Measurements from ENCODE around the gene AVL9. TPM values are rescaled to one million over a fixed set of nuclear protein-coding genes. Genes with fewer than 3 reads are reported as not detected.

The AVL9 gene
- total and polyA plus RNA-seq, 2 donors (not counting 1 experiment from before 2014, with no cell fraction given), result 16.7 to 52.4 TPM

DNA sequence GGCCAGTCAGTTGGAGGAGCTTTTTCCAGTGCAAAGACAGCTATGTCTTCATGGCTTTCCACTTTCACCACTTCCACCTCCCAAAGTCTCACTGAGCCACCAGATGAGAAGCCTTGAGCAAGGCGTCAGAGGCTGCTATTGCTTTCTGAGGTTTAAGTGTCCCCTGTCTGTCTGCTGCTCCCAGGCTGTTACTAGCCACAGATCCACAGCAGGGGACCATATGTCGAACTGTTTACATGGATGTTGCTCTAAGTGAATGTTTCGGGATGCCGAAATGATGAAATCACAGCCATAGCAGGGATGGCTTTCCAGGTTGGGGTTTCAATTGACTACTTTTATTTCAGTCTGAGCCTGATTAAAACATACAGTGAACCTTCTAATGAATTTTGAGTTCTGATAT is 88.5 kb downstream of the AVL9 start:
- Histone ChIP-seq H3K4me2 (ENCODE audit: extremely low read depth, insufficient read depth, low read length) (no peak overlapping the region), H3K36me3 (ENCODE audit: control insufficient read depth, insufficient read depth, low read length) (peaks cover 2% of the 10 kb centered on the region), H2AFZ (ENCODE audit: low read length) (no peak overlapping the region), H3K4me3 (replicated peaks in 1 of 4; ENCODE audit: control extremely low read depth in 1 of 4, insufficient read depth in 1 of 4, low read depth in 3 of 4, low read length in 4 of 4) (no peak overlapping the region), H3K4me1 (ENCODE audit: control insufficient read depth, extremely low read depth, insufficient read depth, low read length) (peaks cover 19% of the 10 kb centered on the region), H3K9me3 (ENCODE audit: control insufficient read depth, insufficient read depth, low read depth, low read length) (no peaks in the 10 kb centered on the region), H3K27ac (ENCODE audit: insufficient read depth, low read length) (peak overlapping the region; percentile 33), H3K9ac (ENCODE audit: insufficient read depth, low read length) (no peak overlapping the region), H4K20me1 (ENCODE audit: control insufficient read depth, extremely low read depth, insufficient read depth, low read length) (no peaks in the 10 kb centered on the region), H3K27me3 (ENCODE audit: control insufficient read depth, insufficient read depth, low read length) (no peaks in the 10 kb centered on the region), H3K79me2 (ENCODE audit: control insufficient read depth, insufficient read depth, low read length) (no peaks in the 10 kb centered on the region)
- peak; percentile 75 to 80 for DNase-seq (ENCODE audit: low read depth in 2 of 2)
- no peak for TF ChIP-seq EZH2 (IDR thresholded peaks at IDR 0.05; ENCODE audit: low read length, missing control alignments)
- TF ChIP-seq, protein P1, sequence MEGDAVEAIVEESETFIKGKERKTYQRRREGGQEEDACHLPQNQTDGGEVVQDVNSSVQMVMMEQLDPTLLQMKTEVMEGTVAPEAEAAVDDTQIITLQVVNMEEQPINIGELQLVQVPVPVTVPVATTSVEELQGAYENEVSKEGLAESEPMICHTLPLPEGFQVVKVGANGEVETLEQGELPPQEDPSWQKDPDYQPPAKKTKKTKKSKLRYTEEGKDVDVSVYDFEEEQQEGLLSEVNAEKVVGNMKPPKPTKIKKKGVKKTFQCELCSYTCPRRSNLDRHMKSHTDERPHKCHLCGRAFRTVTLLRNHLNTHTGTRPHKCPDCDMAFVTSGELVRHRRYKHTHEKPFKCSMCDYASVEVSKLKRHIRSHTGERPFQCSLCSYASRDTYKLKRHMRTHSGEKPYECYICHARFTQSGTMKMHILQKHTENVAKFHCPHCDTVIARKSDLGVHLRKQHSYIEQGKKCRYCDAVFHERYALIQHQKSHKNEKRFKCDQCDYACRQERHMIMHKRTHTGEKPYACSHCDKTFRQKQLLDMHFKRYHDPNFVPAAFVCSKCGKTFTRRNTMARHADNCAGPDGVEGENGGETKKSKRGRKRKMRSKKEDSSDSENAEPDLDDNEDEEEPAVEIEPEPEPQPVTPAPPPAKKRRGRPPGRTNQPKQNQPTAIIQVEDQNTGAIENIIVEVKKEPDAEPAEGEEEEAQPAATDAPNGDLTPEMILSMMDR (conservative IDR thresholded peaks at IDR 0.05 in 1 of 2, IDR thresholded peaks at IDR 0.05 in 1 of 2; ENCODE audit: low read depth in 1 of 2, low read length in 2 of 2), result no peak

DNA sequence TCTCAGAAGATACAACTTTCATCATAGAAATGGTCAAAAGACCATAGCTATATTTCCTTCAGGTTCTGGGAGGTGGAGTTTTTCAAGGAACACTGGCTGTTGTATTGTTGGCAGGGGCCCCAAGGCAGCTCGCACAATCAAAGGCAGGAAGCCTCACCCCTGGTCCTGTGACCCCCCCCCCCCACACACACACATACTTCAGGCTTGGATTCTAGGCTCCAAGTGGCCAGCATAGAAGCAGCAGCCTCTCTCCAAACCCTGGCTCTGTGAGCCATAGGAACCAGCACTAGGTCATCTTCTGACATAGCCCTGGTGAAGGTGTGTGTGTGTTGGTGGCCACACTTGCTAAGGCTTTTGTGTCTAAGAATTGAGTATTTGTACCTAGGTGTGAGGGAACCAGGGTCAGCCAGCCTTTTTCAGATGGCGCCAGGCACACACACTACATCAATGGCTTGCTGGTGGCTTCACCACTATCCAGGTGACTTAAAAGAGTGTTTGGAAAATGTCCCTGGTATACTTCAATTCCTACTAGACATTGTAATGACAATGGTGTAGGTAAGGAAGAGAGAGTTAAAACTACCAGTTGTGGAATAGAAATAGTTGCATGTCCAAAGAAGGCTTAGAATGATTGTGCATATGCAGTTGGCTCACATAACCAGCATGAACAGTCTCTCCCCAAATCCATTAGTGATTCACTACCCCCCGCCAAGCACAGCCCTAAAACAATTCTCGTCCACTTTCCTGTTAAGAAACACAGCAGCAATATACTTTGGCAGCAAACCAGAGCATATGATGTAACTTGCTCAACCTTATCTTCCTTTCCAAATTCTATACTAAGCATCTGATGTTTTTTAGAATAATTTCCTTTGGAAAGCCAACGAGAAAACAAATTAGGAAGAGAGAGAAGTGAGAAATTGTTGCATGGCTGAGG is 91.3 kb downstream of the AVL9 start:
- H3K4me3 ChIP-seq (replicated peaks in 1 of 4; ENCODE audit: control extremely low read depth in 1 of 4, insufficient read depth in 1 of 4, low read depth in 3 of 4, low read length in 4 of 4), result peak overlapping the region in 1 of 4 experiments; percentile 21
- H3K9me3 ChIP-seq (ENCODE audit: control insufficient read depth, insufficient read depth, low read depth, low read length), result no peaks in the 10 kb centered on the region
- peaks cover 3% of the 10 kb centered on the region for H3K36me3 ChIP-seq (ENCODE audit: control insufficient read depth, insufficient read depth, low read length)
- H2AFZ ChIP-seq (ENCODE audit: low read length), result no peak overlapping the region
- peak; percentile 95 to 98 for DNase-seq (ENCODE audit: low read depth in 2 of 2)
- TF ChIP-seq EZH2 (IDR thresholded peaks at IDR 0.05; ENCODE audit: low read length, missing control alignments), result no peak
- H3K4me2 ChIP-seq (ENCODE audit: extremely low read depth, insufficient read depth, low read length), result peak overlapping the region; percentile 21
- peaks cover 26% of the 10 kb centered on the region for H3K4me1 ChIP-seq (ENCODE audit: control insufficient read depth, extremely low read depth, insufficient read depth, low read length)
- H3K27ac ChIP-seq (ENCODE audit: insufficient read depth, low read length), result peak overlapping the region; percentile 71
- no peak overlapping the region for H3K9ac ChIP-seq (ENCODE audit: insufficient read depth, low read length)
- no peaks in the 10 kb centered on the region for H3K27me3 ChIP-seq (ENCODE audit: control insufficient read depth, insufficient read depth, low read length)
- no peaks in the 10 kb centered on the region for H4K20me1 ChIP-seq (ENCODE audit: control insufficient read depth, extremely low read depth, insufficient read depth, low read length)
- no peaks in the 10 kb centered on the region for H3K79me2 ChIP-seq (ENCODE audit: control insufficient read depth, insufficient read depth, low read length)

DNA sequence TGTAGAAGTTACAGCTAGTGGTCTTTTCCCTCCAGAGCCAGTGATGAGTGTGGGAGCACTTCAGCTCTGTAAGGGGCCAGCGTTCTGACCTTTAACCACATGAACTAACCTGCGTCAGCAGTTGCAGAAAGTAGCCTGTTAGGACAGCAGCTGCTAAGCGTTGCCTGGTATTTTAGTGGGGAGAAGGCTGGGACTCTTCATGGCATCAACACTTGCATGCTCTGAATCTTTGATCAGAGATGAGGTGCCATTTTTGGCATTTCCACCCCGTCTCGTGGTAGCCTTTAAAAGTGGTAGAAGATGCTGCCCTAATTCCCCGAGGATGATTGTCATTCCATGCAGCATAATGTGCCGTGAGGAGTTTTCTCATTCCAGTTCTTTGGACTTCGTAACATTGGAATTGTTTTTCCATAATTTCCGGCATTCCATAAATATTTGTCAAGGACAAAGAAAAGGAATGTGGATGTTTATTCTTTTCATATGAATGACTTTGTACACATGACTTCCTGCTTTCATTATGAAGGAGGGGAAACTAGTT is 92.2 kb downstream of the AVL9 start:
- Histone ChIP-seq H3K27me3 (ENCODE audit: control insufficient read depth, insufficient read depth, low read length) (no peaks in the 10 kb centered on the region), H3K36me3 (ENCODE audit: control insufficient read depth, insufficient read depth, low read length) (peaks cover 3% of the 10 kb centered on the region), H3K4me2 (ENCODE audit: extremely low read depth, insufficient read depth, low read length) (peak overlapping the region; percentile 42), H3K79me2 (ENCODE audit: control insufficient read depth, insufficient read depth, low read length) (no peaks in the 10 kb centered on the region), H3K9me3 (ENCODE audit: control insufficient read depth, insufficient read depth, low read depth, low read length) (no peaks in the 10 kb centered on the region), H3K27ac (ENCODE audit: insufficient read depth, low read length) (peak overlapping the region; percentile 71), H3K4me1 (ENCODE audit: control insufficient read depth, extremely low read depth, insufficient read depth, low read length) (peaks cover 26% of the 10 kb centered on the region), H2AFZ (ENCODE audit: low read length) (no peak overlapping the region), H3K4me3 (replicated peaks in 1 of 4; ENCODE audit: control extremely low read depth in 1 of 4, insufficient read depth in 1 of 4, low read depth in 3 of 4, low read length in 4 of 4) (no peak overlapping the region), H3K9ac (ENCODE audit: insufficient read depth, low read length) (no peak overlapping the region), H4K20me1 (ENCODE audit: control insufficient read depth, extremely low read depth, insufficient read depth, low read length) (no peaks in the 10 kb centered on the region)
- TF ChIP-seq, protein P1 (conservative IDR thresholded peaks at IDR 0.05 in 1 of 2, IDR thresholded peaks at IDR 0.05 in 1 of 2; ENCODE audit: low read depth in 1 of 2, low read length in 2 of 2), result no peak
- no peak for TF ChIP-seq EZH2 (IDR thresholded peaks at IDR 0.05; ENCODE audit: low read length, missing control alignments)
- peak; percentile 87 to 95 for DNase-seq (ENCODE audit: low read depth in 2 of 2)

Data from fibroblast of lung (primary cell).